GM23338 (cell line): ENCODE data around the gene ZNF740. TPM values are rescaled to one million over a fixed set of nuclear protein-coding genes. Genes with fewer than 3 reads are reported as not detected.

ENCODE experiments used
- ATAC-seq: fragments of 200-7000 bp; cut with Tn5 transposase; 3 replicates; pipeline ENCODE4 v1.9.1; 2020
- DNase-seq: peaks from one replicate; pipeline ENCODE4 v3.0.0-alpha.2; 2015; ENCODE audit warnings: low spot score
- H2AFZ ChIP-seq: fragments of 200-600 bp; sonication (generic); 2 replicates; pipeline ENCODE4 v1.8.0; 2016; ENCODE audit warnings: antibody characterized with exemption, mild to moderate bottlenecking, moderate library complexity
- H3F3A ChIP-seq: fragments of 200-600 bp; sonication (generic); replicated peaks from 2 replicates; pipeline ENCODE4 v1.8.0; 2017; ENCODE audit warnings: antibody characterized with exemption, mixed run types, low read depth
- H3K27ac ChIP-seq: fragments of 200-600 bp; sonication (generic); 2 replicates; pipeline ENCODE4 v1.6.1; 2016; ENCODE audit warnings: low read depth
- H3K27me3 ChIP-seq: fragments of 200-600 bp; sonication (generic); 2 replicates; pipeline ENCODE4 v1.8.0; 2016; ENCODE audit warnings: mild to moderate bottlenecking, mixed run types, moderate library complexity; ENCODE audit not compliant: insufficient read depth
- H3K36me3 ChIP-seq: fragments of 200-600 bp; sonication (generic); 2 replicates; pipeline ENCODE4 v1.8.0; 2016; ENCODE audit warnings: mild to moderate bottlenecking; ENCODE audit not compliant: insufficient read depth
- H3K4me1 ChIP-seq: fragments of 200-600 bp; sonication (generic); 2 replicates; pipeline ENCODE4 v1.8.0; 2016; ENCODE audit warnings: mild to moderate bottlenecking, moderate library complexity; ENCODE audit not compliant: insufficient read depth
- H3K4me2 ChIP-seq: fragments of 200-600 bp; sonication (generic); 2 replicates; pipeline ENCODE4 v1.7.1; 2017; ENCODE audit warnings: mixed run types
- H3K4me3 ChIP-seq: fragments of 200-600 bp; sonication (generic); 2 replicates; pipeline ENCODE4 v1.6.1; 2016; ENCODE audit warnings: mixed run types
- H3K79me2 ChIP-seq: fragments of 200-600 bp; sonication (generic); replicated peaks from 2 replicates; pipeline ENCODE4 v1.8.0; 2017; ENCODE audit warnings: mild to moderate bottlenecking; ENCODE audit not compliant: insufficient read depth
- H3K9me2 ChIP-seq: fragments of 200-600 bp; sonication (generic); 2 replicates; pipeline ENCODE4 v1.8.0; 2017; ENCODE audit not compliant: insufficient read depth
- H4K20me1 ChIP-seq: fragments of 200-600 bp; sonication (generic); replicated peaks from 2 replicates; pipeline ENCODE4 v1.8.0; 2017; ENCODE audit warnings: mild to moderate bottlenecking; ENCODE audit not compliant: insufficient read depth
- H3K27ac Mint-ChIP-seq: 2 replicates; pipeline ENCODE4 v1.8.0; 2020; ENCODE audit warnings: inconsistent platforms, mild to moderate bottlenecking, moderate library complexity, mixed read lengths
- H3K27me3 Mint-ChIP-seq: 3 replicates; pipeline ENCODE4 v1.8.0; 2022; ENCODE audit warnings: low read depth, mild to moderate bottlenecking, moderate library complexity, mixed read lengths, inconsistent platforms; ENCODE audit not compliant: insufficient read depth, poor library complexity
- H3K36me3 Mint-ChIP-seq: 3 replicates; pipeline ENCODE4 v1.8.0; 2021; ENCODE audit warnings: low read depth, mild to moderate bottlenecking, inconsistent platforms, moderate library complexity, mixed read lengths
- H3K4me1 Mint-ChIP-seq: 3 replicates; pipeline ENCODE4 v1.8.0; 2020; ENCODE audit warnings: mild to moderate bottlenecking, inconsistent platforms, mixed read lengths
- H3K4me3 Mint-ChIP-seq: 3 replicates; pipeline ENCODE4 v1.8.0; 2021; ENCODE audit warnings: moderate library complexity, mild to moderate bottlenecking, inconsistent platforms, mixed read lengths
- H3K9me3 Mint-ChIP-seq: 3 replicates; pipeline ENCODE4 v1.8.0; 2020; ENCODE audit warnings: moderate library complexity, mild to moderate bottlenecking, inconsistent platforms, mixed read lengths
- CTCF ChIP-seq, 2 experiments: fragments of 200-600 bp in 1 of 2; sonication (generic) in 1 of 2; conservative IDR thresholded peaks; 2 replicates each; pipeline versions ENCODE4 v1.5.1 to v1.6.1; 2016 to 2017; ENCODE audit warnings: antibody characterized with exemption in 2 of 2, low read depth in 2 of 2, mild to moderate bottlenecking in 2 of 2, moderate library complexity in 1 of 2
- ETS1 ChIP-seq: IDR thresholded peaks from 2 replicates; pipeline ENCODE4 v1.6.1; 2016; ENCODE audit warnings: antibody characterized with exemption
- EZH2phosphoT487 ChIP-seq: fragments of 200-600 bp; sonication (generic); IDR thresholded peaks from one replicate; pipeline ENCODE4 v1.8.1; 2018; ENCODE audit warnings: antibody characterized with exemption; ENCODE audit not compliant: unreplicated experiment
- JUNB ChIP-seq: IDR thresholded peaks from one replicate; pipeline ENCODE4 v1.6.1; 2016; ENCODE audit warnings: antibody characterized with exemption; ENCODE audit not compliant: unreplicated experiment
- NANOG ChIP-seq: IDR thresholded peaks from 2 replicates; pipeline ENCODE4 v1.6.1; 2016; ENCODE audit warnings: antibody characterized with exemption, borderline replicate concordance
- POLR2AphosphoS5 ChIP-seq: IDR thresholded peaks from 2 replicates; pipeline ENCODE4 v1.6.1; 2016; ENCODE audit warnings: antibody characterized with exemption, low read depth
- STAT1 ChIP-seq: IDR thresholded peaks from one replicate; pipeline ENCODE4 v1.6.1; 2016; ENCODE audit warnings: antibody characterized with exemption; ENCODE audit not compliant: unreplicated experiment
- ZNF462 ChIP-seq: fragments of 250-450 bp; sonication (Bioruptor Pico); IDR thresholded peaks from 2 replicates; pipeline ENCODE4 v1.5.0; 2020; ENCODE audit warnings: mild to moderate bottlenecking, moderate library complexity
- polyA plus RNA-seq: library from polyadenylated mRNA; unstranded; fragments of >200 nt; fragmentation: Nextera tagmentation; extraction: Ambion mirVana; gene quantifications from 2 replicates; pipeline ENCODE4 v1.2.1, GENCODE V29; 2016
- total RNA-seq: library from RNA; depleted of rRNA; stranded (reverse); fragments of >200 nt; shearing (Covaris generic); gene quantifications from 2 replicates; pipeline ENCODE4 v1.2.3, GENCODE V29; 2014

Gene ZNF740
- total and polyA plus RNA-seq, 2 experiments from 2014 or later: 2.6 to 13.0 TPM

GRCh38 chr12:53173085-53173715, 7.3 kb upstream of the ZNF740 start (continued):
- TF ChIP-seq ZNF462 (CRISPR knock-in tag): no peak
- no peak for TF ChIP-seq JUNB

GRCh38 chr12:53174881-53175491, 5.5 kb upstream of the ZNF740 start:
- DNase-seq: peak; percentile 95
- H2AFZ ChIP-seq: no peak overlapping the region
- no peaks in the 10 kb centered on the region for H3K9me2 ChIP-seq
- H3F3A ChIP-seq: peaks cover 5% of the 10 kb centered on the region
- peak; percentile 96 for ATAC-seq
- no peaks in the 10 kb centered on the region for H3K79me2 ChIP-seq
- peaks cover 14% of the 10 kb centered on the region for H4K20me1 ChIP-seq
- H3K27me3 Mint-ChIP-seq: peaks cover 91% of the 10 kb centered on the region
- H3K36me3 ChIP-seq: no peaks in the 10 kb centered on the region
- no peak overlapping the region for H3K27ac Mint-ChIP-seq
- 0 out of 3 replicates have a peak overlapping the region, but pooled peaks have one; percentile 1 for H3K4me3 Mint-ChIP-seq
- H3K27me3 ChIP-seq: peaks cover 96% of the 10 kb centered on the region
- peaks cover 30% of the 10 kb centered on the region for H3K4me1 Mint-ChIP-seq
- no peak overlapping the region for H3K4me3 ChIP-seq
- no peak overlapping the region for H3K4me2 ChIP-seq
- H3K27ac ChIP-seq: no peak overlapping the region
- peaks cover 16% of the 10 kb centered on the region for H3K4me1 ChIP-seq
- TF ChIP-seq EZH2phosphoT487 (no peak), NANOG (peak; percentile 87), ETS1 (peak; percentile 77), STAT1 (no peak), CTCF (conservative IDR thresholded peaks at IDR 0.05; ENCODE audit: low read depth in 2 of 2) (peak; percentile 52 to 69), POLR2AphosphoS5 (peak; percentile 87)
- no peaks in the 10 kb centered on the region for H3K9me3 Mint-ChIP-seq
- H3K36me3 Mint-ChIP-seq: peaks cover 2% of the 10 kb centered on the region; the same call in 1 of the 3 replicates
